HepG2 (cell line): ENCODE measurements around the gene EPS8. TPM values are rescaled to one million over a fixed set of nuclear protein-coding genes. Genes with fewer than 3 reads are reported as not detected.

Experiments used
- BRF2 ChIP-seq: sonication (generic); formaldehyde crosslinking; IDR thresholded peaks from 2 replicates; pipeline ENCODE4 v1.8.1; 2022; ENCODE audit warnings: mild to moderate bottlenecking, missing genetic modification reagents
- CHCHD3 ChIP-seq: sonication (generic); formaldehyde crosslinking; IDR thresholded peaks from 2 replicates; pipeline ENCODE4 v1.8.0; 2022; ENCODE audit warnings: mild to moderate bottlenecking, missing genetic modification reagents, moderate library complexity
- FOXP1 ChIP-seq, 2 experiments: fragments of 450-650 bp in 1 of 2; IDR thresholded peaks; 2 replicates each; pipeline ENCODE4 v1.6.1; 2017 to 2018; ENCODE audit warnings: antibody characterized with exemption in 1 of 2
- KDM2A ChIP-seq: sonication (generic); formaldehyde crosslinking; IDR thresholded peaks from 2 replicates; pipeline ENCODE4 v1.4.0; 2020; ENCODE audit warnings: low read depth, missing genetic modification reagents, borderline replicate concordance
- KMT2A ChIP-seq: sonication (generic); formaldehyde crosslinking; IDR thresholded peaks from 2 replicates; pipeline ENCODE4 v1.4.0; 2020; ENCODE audit warnings: missing genetic modification reagents
- MAFK ChIP-seq, 2 experiments: IDR thresholded peaks in 1 of 2; conservative IDR thresholded peaks in 1 of 2; 2 replicates each; pipeline ENCODE4 v1.6.1; 2011; ENCODE audit warnings: improper control_type of control experiment in 2 of 2, low read length in 2 of 2
- MZF1 ChIP-seq: sonication (generic); formaldehyde crosslinking; IDR thresholded peaks from 2 replicates; pipeline ENCODE4 v1.8.1; 2023; ENCODE audit warnings: mild to moderate bottlenecking, missing genetic modification reagents, borderline replicate concordance
- POLR2G ChIP-seq: fragments of 200-400 bp; formaldehyde crosslinking; IDR thresholded peaks from 2 replicates; pipeline ENCODE4 v1.6.1; 2018; ENCODE audit warnings: mild to moderate bottlenecking, low read depth, low read length, moderate library complexity
- STAG1 ChIP-seq: sonication (generic); formaldehyde crosslinking; IDR thresholded peaks from 2 replicates; pipeline ENCODE4 v1.4.0; 2020; ENCODE audit warnings: missing genetic modification reagents
- ZBED4 ChIP-seq: sonication (generic); formaldehyde crosslinking; IDR thresholded peaks from 2 replicates; pipeline ENCODE4 v1.4.0; 2020; ENCODE audit warnings: missing genetic modification reagents, borderline replicate concordance
- ZBTB7A ChIP-seq: sonication (generic); formaldehyde crosslinking; IDR thresholded peaks from 2 replicates; pipeline ENCODE4 v1.8.0; 2022; ENCODE audit warnings: mild to moderate bottlenecking, missing genetic modification reagents
- ZFP82 ChIP-seq: sonication (generic); formaldehyde crosslinking; IDR thresholded peaks from 2 replicates; pipeline ENCODE4 v1.5.1; 2020; ENCODE audit warnings: mild to moderate bottlenecking, missing genetic modification reagents, borderline replicate concordance
- ZNF234 ChIP-seq: sonication (generic); formaldehyde crosslinking; conservative IDR thresholded peaks from 2 replicates; pipeline ENCODE4 v1.5.1; 2020; ENCODE audit warnings: mild to moderate bottlenecking, missing genetic modification reagents
- ZNF557 ChIP-seq: sonication (generic); formaldehyde crosslinking; IDR thresholded peaks from 2 replicates; pipeline ENCODE4 v1.4.0; 2020; ENCODE audit warnings: missing genetic modification reagents
- ZNF570 ChIP-seq: sonication (generic); formaldehyde crosslinking; IDR thresholded peaks from 2 replicates; pipeline ENCODE4 v1.4.0; 2020; ENCODE audit warnings: mild to moderate bottlenecking, missing genetic modification reagents, borderline replicate concordance
- ZNF724P ChIP-seq: sonication (generic); formaldehyde crosslinking; IDR thresholded peaks from 2 replicates; pipeline ENCODE4 v1.8.0; 2022; ENCODE audit warnings: missing genetic modification reagents, borderline replicate concordance
- ZNF737 ChIP-seq: sonication (generic); formaldehyde crosslinking; IDR thresholded peaks from 2 replicates; pipeline ENCODE4 v1.5.0; 2020; ENCODE audit warnings: missing genetic modification reagents, mild to moderate bottlenecking, borderline replicate concordance
- ZNF770 ChIP-seq: sonication (generic); formaldehyde crosslinking; IDR thresholded peaks from 2 replicates; pipeline ENCODE4 v1.5.0; 2020; ENCODE audit warnings: mild to moderate bottlenecking, missing genetic modification reagents
- ZUFSP ChIP-seq: sonication (generic); formaldehyde crosslinking; IDR thresholded peaks from 2 replicates; pipeline ENCODE4 v1.9.0; 2021; ENCODE audit warnings: missing genetic modification reagents, mild to moderate bottlenecking, borderline replicate concordance
- polyA plus RNA-seq, 8 experiments: library from polyadenylated mRNA; depleted of rRNA in 3 of 8; stranded (reverse) in 7 of 8; unstranded in 1 of 8; fragments of >200 nt; fragmentation: Illumina TruSeq in 4 of 8; extraction: Trizol in 4 of 8; gene quantifications; 2 replicates each; pipeline versions ENCODE4 v1.2.1 to v1.2.3, GENCODE V29; 2011 to 2016; ENCODE audit warnings: low read depth in 4 of 8, missing spikeins in 1 of 8, mixed read lengths in 1 of 8; ENCODE audit not compliant: insufficient read depth in 1 of 8
- total RNA-seq, 5 experiments: library from RNA; depleted of rRNA; stranded (reverse); fragments of >200 nt; fragmentation: Illumina TruSeq; extraction: Trizol; gene quantifications; 2 replicates each; pipeline ENCODE4 v1.2.3, GENCODE V29; 2016; ENCODE audit warnings: low read depth in 1 of 5

EPS8 gene
- total and polyA plus RNA-seq, 2 of the 13 experiments (the other 11 are each of a cell fraction or from before 2014, with no cell fraction given), result 37.1 to 43.4 TPM

- peak; percentile 86 for TF ChIP-seq KDM2A (CRISPR knock-in tag)
- peak; percentile 16 for TF ChIP-seq STAG1 (CRISPR knock-in tag)
- TF ChIP-seq FOXP1 (IDR thresholded peaks at IDR 0.05), result no peak
- no peak for TF ChIP-seq FOXP1 (CRISPR knock-in tag; IDR thresholded peaks at IDR 0.05)
- no peak for TF ChIP-seq MZF1 (CRISPR knock-in tag)
- no peak; the same call in 1 of the 2 replicates for TF ChIP-seq ZNF557 (CRISPR knock-in tag)
- TF ChIP-seq BRF2 (CRISPR knock-in tag), result peak; percentile 91
- TF ChIP-seq ZBED4, result 0 out of 2 replicates have a peak, but pooled peaks have one; percentile 30
- TF ChIP-seq ZNF570, result no peak
- no peak for TF ChIP-seq ZBTB7A
- TF ChIP-seq POLR2G, result peak; percentile 95
- TF ChIP-seq KMT2A, result peak; percentile 85
- no peak for TF ChIP-seq ZUFSP
- TF ChIP-seq ZNF234 (CRISPR knock-in tag), result no peak
- TF ChIP-seq ZNF737 (CRISPR knock-in tag), result peak; percentile 84; the same call in 1 of the 2 replicates
- peak; percentile 77 for TF ChIP-seq ZNF724P
- TF ChIP-seq MAFK (conservative IDR thresholded peaks at IDR 0.05 in 1 of 2, IDR thresholded peaks at IDR 0.05 in 1 of 2; ENCODE audit: low read length in 2 of 2), result no peak
- no peak; the same call in 1 of the 2 replicates for TF ChIP-seq CHCHD3 (CRISPR knock-in tag)
- TF ChIP-seq ZNF770 (CRISPR knock-in tag), result peak; percentile 25; the same call in 1 of the 2 replicates
- TF ChIP-seq ZFP82, result peak; percentile 97; the same call in 1 of the 2 replicates
Measured at GRCh38 chr12:15789220-15790171, at the start of gene EPS8 (continued).
